GM13976 (cell line): ENCODE measurements around the gene LRP1B.
A peak's percentile ranks its signal among the peaks of the same experiment; 100 is the strongest.

ENCODE experiments used
- DNase-seq: peaks from one replicate; pipeline ENCODE4 v3.0.0; 2012; ENCODE audit warnings: low spot score
- CTCF ChIP-seq: IDR thresholded peaks from 2 replicates; pipeline ENCODE4 v1.5.1; 2012; ENCODE audit warnings: borderline replicate concordance, mild to moderate bottlenecking; ENCODE audit not compliant: insufficient read depth; ENCODE audit errors: extremely low read depth, missing control alignments, control extremely low read depth
- in situ Hi-C: fragments of 300-500 bp; cut with MboI; formaldehyde crosslinking; loops from one replicate; pipeline ENCODE4 v1.12.0; 2022; ENCODE audit warnings: low sequenced_read_pairs, mixed read lengths, inconsistent platforms; ENCODE audit not compliant: unreplicated experiment

Gene LRP1B

GRCh38 chr2:141517180-141517851 is 613.5 kb downstream of the LRP1B start:
- in situ Hi-C loops, result no loop called here
- DNase-seq, result no peak
- no peak for TF ChIP-seq CTCF

- in situ Hi-C loops, result no loop called here
- TF ChIP-seq CTCF, result no peak
- DNase-seq, result no peak
Measured at GRCh38 chr2:141515931-141516330, 614.9 kb downstream of the LRP1B start.

GRCh38 chr2:141513853-141514252 is 617.0 kb downstream of the LRP1B start:
- in situ Hi-C loops, result no loop called here
- TF ChIP-seq CTCF, result no peak
- DNase-seq, result peak; percentile 30

- no peak for TF ChIP-seq CTCF
- in situ Hi-C loops, result no loop called here
- no peak for DNase-seq
Measured at GRCh38 chr2:141508806-141509595, 621.8 kb downstream of the LRP1B start.

- no peak for TF ChIP-seq CTCF
- in situ Hi-C loops, result no loop called here
- no peak for DNase-seq
Measured at GRCh38 chr2:141508086-141508752, 622.6 kb downstream of the LRP1B start.

GRCh38 chr2:141506135-141506534 is 624.7 kb downstream of the LRP1B start:
- no peak for DNase-seq
- in situ Hi-C loops, result no loop called here
- no peak for TF ChIP-seq CTCF
